Heart right ventricle (tissue), 16 donors: ENCODE data around the gene GFRA4. TPM values are rescaled to one million over a fixed set of nuclear protein-coding genes. Genes with fewer than 3 reads are reported as not detected.

Experiments
- ATAC-seq, 8 donors: fragments of 200-7000 bp; cut with Tn5 transposase; one replicate each; pipeline ENCODE4 v1.9.1; 2020; ENCODE audit warnings: mild to moderate bottlenecking in 8 of 8, moderate library complexity in 8 of 8, moderate number of reproducible peaks in 1 of 8
- DNase-seq, 2 donors: peaks; one replicate each; pipeline ENCODE4 v3.0.0-alpha.2; 2020
- H3K27ac ChIP-seq, 10 donors: fragments of 200-600 bp; sonication (generic) in 2 of 10; one replicate each; pipeline versions ENCODE4 v1.5.0 to v1.8.0; 2020 to 2022; ENCODE audit warnings: mild to moderate bottlenecking in 3 of 10
- H3K27me3 ChIP-seq, 7 donors: fragments of 200-600 bp; one replicate each; pipeline ENCODE4 v1.8.0; 2021 to 2022; ENCODE audit warnings: mild to moderate bottlenecking in 2 of 7
- H3K36me3 ChIP-seq, 9 donors: fragments of 200-600 bp; sonication (generic) in 1 of 9; one replicate each; pipeline versions ENCODE4 v1.5.0 to v1.8.0; 2020 to 2022; ENCODE audit warnings: mild to moderate bottlenecking in 2 of 9
- H3K4me1 ChIP-seq, 9 donors: fragments of 200-600 bp; sonication (generic) in 1 of 9; one replicate each; pipeline versions ENCODE4 v1.5.0 to v1.8.0; 2020 to 2022; ENCODE audit warnings: mild to moderate bottlenecking in 4 of 9
- H3K4me3 ChIP-seq, 10 donors: fragments of 200-600 bp; sonication (generic) in 2 of 10; one replicate each; pipeline versions ENCODE4 v1.5.0 to v1.8.0; 2020 to 2022; ENCODE audit warnings: mild to moderate bottlenecking in 7 of 10, moderate library complexity in 2 of 10
- H3K9me3 ChIP-seq, 11 donors: fragments of 200-600 bp in 10 of 11; sonication (generic) in 2 of 11; one replicate each; pipeline versions ENCODE4 v1.5.0 to v1.8.0; 2013 to 2022; ENCODE audit warnings: mild to moderate bottlenecking in 2 of 11, control low read depth in 1 of 11, moderate library complexity in 1 of 11
- CTCF ChIP-seq, 9 donors: fragments of 200-600 bp; sonication (generic) in 2 of 9; IDR thresholded peaks; one replicate each; pipeline versions ENCODE4 v1.5.0 to v1.8.0; 2021 to 2022; ENCODE audit warnings: antibody characterized with exemption in 9 of 9, mild to moderate bottlenecking in 5 of 9, moderate library complexity in 1 of 9
- WGBS, 2 donors: extraction: QIAGEN DNeasy Blood & Tissue Kit; methylation state at CpG; one replicate each; pipeline ENCODE4 v1.1.7; 2013; ENCODE audit warnings: inconsistent platforms in 1 of 2; 5-methylcytosine and 5-hydroxymethylcytosine counted together
- intact Hi-C, 10 donors: fragments of 100-400 bp; cut with DNase I; formaldehyde crosslinking; loops; one replicate each; pipeline versions ENCODE4 v1.11.1 to v1.14.2; 2022
- polyA plus RNA-seq, 2 donors: library from polyadenylated mRNA; stranded (reverse); fragments of 200-250 nt; gene quantifications; one replicate each; pipeline ENCODE4 v1.2.3, GENCODE V29; 2013
- total RNA-seq, 10 donors: library from RNA; stranded (reverse); fragmentation: NEBNext Ultra II Directional in 3 of 10; extraction: Animal tissue kit (Norgen Biotek cat#: 25700) in 3 of 10; gene quantifications; one replicate each; pipeline versions ENCODE4 v1.2.1 to v1.2.4, GENCODE V29; 2021 to 2023
- donor health status: Arrhythmogenic right ventricular cardiomyopathy.
- donor health status: ischemic (EF 13 %, LVEDD 7.1; RV severe dilation, severe dysfunction).
- donor health status: healthy with polysubstance abuse.
- donor health status: DM: no; HTN: yes; CAD: no.
- donor health status: DM: no; HTN: no; CAD: no.
- donor health status: ischemic (EF 25% LVEDD 6.9; RV normal size, moderate dysfunction).
- donor health status: ischemic (EF 25% LVEDD 5.7; RV mildly dilated, moderate dysfunction).
- donor health status: healthy.
- donor health status: DM: yes; HTN: yes; CAD: no.
- donor health status: Ischemic cardiomyopathy.
- donor health status: ischemic (EF 35%, LVEDD 5.7; RV mildly dilated, moderate dysfunction).
- donor health status: nonischemic (EF 11% LVEDD 7.7; RV severe dilation, severe dysfunction).
- donor health status: DM: yes; HTN: yes; CAD: no.
- donor health status: PGD.
- donor health status: ischemic (EF 29% LVEDD 5.4; RV normal size, mild dysfunction).
- donor health status: nonischemic (EF 23%, LVEDD 6.1; RV moderate dilation, normal function).

The GFRA4 gene
- total and polyA plus RNA-seq, 12 donors, result not detected

- H3K27me3 ChIP-seq, result no peaks in the 10 kb centered on the region
- H3K27ac ChIP-seq, result no peak overlapping the region
- peaks cover 0 to 45% (median 6%) of the 10 kb centered on the region in 9 donors for H3K36me3 ChIP-seq
- no peak for ATAC-seq
- WGBS, 2 donors, result 74% methylated on average over 6 of the region's 6 CpGs
- no peak for TF ChIP-seq CTCF (IDR thresholded peaks at IDR 0.05)
- no peaks in the 10 kb centered on the region for H3K9me3 ChIP-seq
- DNase-seq, result no peak
- H3K4me3 ChIP-seq, result no peak overlapping the region
- H3K4me1 ChIP-seq, result no peaks in the 10 kb centered on the region
- intact Hi-C loops, result no loop called here
Observed at GRCh38 chr20:3633913-3634478, 29.2 kb downstream of the GFRA4 start.

- H3K27ac ChIP-seq, result no peak overlapping the region
- DNase-seq (no peak), ATAC-seq (no peak)
- intact Hi-C loops, result no loop called here
- H3K4me1 ChIP-seq, result no peaks in the 10 kb centered on the region
- no peaks in the 10 kb centered on the region for H3K9me3 ChIP-seq
- no peaks in the 10 kb centered on the region for H3K27me3 ChIP-seq
- WGBS, 2 donors, result 79 to 95% methylated on average over 7 of the region's 7 CpGs
- H3K4me3 ChIP-seq, result no peak overlapping the region
- TF ChIP-seq CTCF (IDR thresholded peaks at IDR 0.05), result no peak
- peaks cover 0 to 52% (median 0%) of the 10 kb centered on the region in 9 donors for H3K36me3 ChIP-seq
Observed at GRCh38 chr20:3632311-3633004, 30.7 kb downstream of the GFRA4 start.

GRCh38 chr20:3631534-3631933, 31.7 kb downstream of the GFRA4 start:
- peak overlapping the region in 3 of 10 donors; percentile 13 to 31 (median 20) for H3K27ac ChIP-seq

GRCh38 chr20:3630429-3630828, 32.8 kb downstream of the GFRA4 start:
- WGBS, 2 donors, result 64 to 69% methylated on average over 8 of the region's 8 CpGs
- no peak for DNase-seq
- TF ChIP-seq CTCF (IDR thresholded peaks at IDR 0.05), result no peak
- no peak overlapping the region for H3K4me3 ChIP-seq
- intact Hi-C loops, result no loop called here
- peak in 7 of 8 donors; percentile 41 to 87 (median 52) for ATAC-seq
- no peaks in the 10 kb centered on the region for H3K4me1 ChIP-seq
- no peaks in the 10 kb centered on the region for H3K27me3 ChIP-seq
- H3K9me3 ChIP-seq, result no peaks in the 10 kb centered on the region
- H3K27ac ChIP-seq, result peak overlapping the region in 2 of 10 donors; percentile 16 to 26
- peaks cover 0 to 63% (median 2%) of the 10 kb centered on the region in 9 donors for H3K36me3 ChIP-seq

More at GRCh38 chr20:3631534-3631933, 31.7 kb downstream of the GFRA4 start:
- no peak overlapping the region for H3K4me3 ChIP-seq
- WGBS, 2 donors, result 72 to 87% methylated on average over 5 of the region's 5 CpGs
- no peaks in the 10 kb centered on the region for H3K4me1 ChIP-seq
- TF ChIP-seq CTCF (IDR thresholded peaks at IDR 0.05), result no peak
- no peaks in the 10 kb centered on the region for H3K9me3 ChIP-seq
- DNase-seq, result no peak
- H3K27me3 ChIP-seq, result no peaks in the 10 kb centered on the region
- peaks cover 0 to 61% (median 0%) of the 10 kb centered on the region in 9 donors for H3K36me3 ChIP-seq
- peak in 2 of 8 donors; percentile 57 to 64 for ATAC-seq
- intact Hi-C loops, result no loop called here
